NCI-H446 treated with DMSO at 0.1 percent for 48 hours (cell line): Measurements from ENCODE around the gene ZDHHC1.

ENCODE experiments used
- DNase-seq: peaks from one replicate; lab custom pipeline; 2025; lab: John Stamatoyannopoulos, UW

Gene ZDHHC1

DNA sequence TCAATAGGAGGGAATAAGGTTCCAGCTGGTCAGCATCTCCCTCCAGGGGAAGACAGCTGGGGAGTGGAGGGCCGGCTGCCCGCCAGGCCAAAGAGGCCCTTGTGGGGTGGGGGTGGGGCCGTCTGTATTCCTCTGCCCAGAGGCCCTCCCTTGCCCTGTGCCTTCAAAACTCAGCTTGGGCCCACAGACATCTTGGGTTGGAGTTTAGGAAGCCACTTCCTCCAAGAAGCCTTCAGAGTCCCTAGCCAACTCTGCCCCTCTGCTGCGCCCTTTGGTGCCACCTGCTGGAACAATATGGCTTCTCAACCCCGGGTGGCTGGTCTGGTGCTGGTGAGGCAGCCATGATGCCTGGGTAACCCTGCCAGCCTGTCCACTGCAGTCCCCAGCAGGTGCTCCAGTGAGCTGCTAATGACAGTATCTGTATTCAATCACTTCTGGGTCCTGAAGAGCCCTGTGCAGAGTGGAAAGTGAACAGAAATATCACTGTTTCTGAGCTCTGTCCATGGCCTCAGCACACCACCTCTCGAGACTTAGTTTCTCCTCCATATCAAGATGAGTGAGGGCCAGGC is 31.3 kb upstream of the ZDHHC1 start:
- no peak for DNase-seq

DNA sequence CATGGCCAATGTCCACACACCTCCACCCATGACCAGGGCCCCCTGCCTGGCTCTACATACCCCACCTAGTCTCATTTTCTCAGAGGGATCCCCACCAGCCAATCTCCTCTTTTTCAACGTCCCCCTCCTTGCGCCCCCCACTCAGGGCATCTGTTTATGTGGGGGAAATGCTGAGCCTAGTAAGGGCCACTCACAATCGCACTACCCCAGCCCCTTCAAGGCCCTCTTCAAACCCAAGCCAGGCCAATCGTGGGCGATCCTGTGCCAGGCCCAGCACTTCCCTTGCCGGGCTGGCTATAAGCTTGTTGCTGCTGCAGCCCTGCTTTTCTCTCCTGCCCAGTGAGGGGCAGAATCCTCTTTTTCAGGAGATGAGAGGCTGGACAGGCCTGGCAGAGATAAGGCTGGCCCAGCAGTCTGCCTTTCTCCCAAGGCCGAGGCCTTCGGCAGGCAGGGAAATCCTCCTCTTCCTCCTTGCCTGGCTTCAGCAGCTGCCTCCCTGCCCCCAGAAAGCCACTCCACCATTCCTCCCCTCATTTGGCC is 30.8 kb upstream of the ZDHHC1 start:
- DNase-seq = no peak

DNA sequence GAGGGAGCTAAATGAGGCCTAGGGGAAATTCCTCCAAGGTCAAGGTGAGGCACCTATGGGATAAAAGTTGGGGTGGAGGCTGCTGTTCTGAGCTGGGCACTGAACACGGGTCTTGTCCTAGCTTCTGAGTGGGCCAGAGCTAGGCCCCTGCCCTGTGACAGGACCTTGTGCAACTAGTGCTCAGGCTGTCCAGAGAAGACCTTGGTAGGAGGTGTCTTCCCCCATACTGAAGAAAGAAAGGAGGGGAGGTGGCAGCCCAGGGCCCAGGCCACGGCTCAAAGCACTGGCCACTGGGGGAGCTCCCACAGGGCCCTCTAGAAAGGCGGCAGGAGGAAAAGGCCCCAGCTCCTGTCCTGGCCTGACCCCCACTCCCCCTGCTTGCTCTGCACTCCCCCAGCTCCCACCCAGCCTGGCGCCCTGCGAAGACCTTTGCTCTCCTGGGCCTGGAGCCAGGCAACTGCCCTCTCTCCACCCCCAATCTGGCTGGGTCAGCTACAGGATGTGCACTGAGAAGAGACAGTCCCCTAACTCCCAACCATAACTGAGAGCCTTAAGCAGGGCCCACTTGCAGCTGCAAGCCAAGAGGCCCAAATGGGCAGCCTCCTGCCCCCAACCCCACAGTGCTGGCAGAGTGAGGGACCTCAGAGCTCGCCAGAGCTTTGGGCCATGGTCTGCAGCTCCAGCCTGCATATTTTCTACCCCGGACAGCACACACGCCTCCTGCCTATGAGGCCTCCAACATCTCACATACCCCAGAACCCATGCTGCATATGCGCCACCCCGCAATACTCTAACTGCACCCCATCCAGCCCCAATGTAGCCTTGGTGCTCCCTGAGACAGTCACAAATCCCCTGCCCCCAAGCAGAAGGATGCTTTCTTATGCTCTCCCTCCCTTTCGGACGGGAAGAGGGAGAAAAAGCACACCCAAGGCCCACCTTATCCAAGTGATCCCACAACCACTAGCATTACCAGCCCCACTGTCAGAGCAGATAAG is 29.9 kb upstream of the ZDHHC1 start:
- no peak for DNase-seq

DNA sequence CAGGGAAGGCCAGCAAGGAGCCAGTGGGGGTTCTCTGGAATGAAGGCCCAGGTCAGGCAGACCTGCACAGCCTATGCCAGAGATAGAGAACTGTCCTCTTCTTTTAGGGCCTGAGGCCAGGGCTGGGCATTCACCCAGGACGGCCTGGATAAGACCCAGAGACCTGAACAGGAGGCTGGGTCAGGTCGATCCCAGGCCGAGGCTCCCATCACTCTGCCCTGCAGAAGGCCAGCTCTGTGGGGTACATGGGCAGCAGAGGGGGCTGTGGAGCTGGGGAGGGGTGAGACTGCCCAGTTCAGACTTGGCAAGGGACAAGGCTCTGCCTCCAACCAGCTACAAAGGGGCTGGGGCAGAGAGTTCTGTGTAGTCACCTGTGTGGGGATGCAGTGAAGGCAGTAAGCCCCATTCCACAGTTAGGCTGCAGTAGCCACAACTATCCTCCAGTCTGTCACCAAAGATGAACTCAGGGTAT is 29.2 kb upstream of the ZDHHC1 start:
- DNase-seq = no peak

DNA sequence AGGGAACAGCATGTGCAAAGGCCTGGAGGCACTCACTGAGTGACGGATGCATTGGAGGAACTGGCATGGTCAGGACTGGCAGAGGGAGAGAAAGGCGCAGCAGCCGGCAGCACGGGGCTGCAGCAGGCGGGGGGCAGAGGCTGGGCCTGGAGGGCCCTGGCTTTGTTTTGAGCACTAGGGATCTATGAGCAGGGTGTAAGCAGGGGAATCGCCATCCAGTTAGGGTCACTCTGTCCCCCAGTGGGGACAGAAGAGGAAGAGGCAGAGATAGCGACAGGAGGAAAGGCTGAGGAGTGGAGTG is 28.8 kb upstream of the ZDHHC1 start:
- no peak for DNase-seq

DNA sequence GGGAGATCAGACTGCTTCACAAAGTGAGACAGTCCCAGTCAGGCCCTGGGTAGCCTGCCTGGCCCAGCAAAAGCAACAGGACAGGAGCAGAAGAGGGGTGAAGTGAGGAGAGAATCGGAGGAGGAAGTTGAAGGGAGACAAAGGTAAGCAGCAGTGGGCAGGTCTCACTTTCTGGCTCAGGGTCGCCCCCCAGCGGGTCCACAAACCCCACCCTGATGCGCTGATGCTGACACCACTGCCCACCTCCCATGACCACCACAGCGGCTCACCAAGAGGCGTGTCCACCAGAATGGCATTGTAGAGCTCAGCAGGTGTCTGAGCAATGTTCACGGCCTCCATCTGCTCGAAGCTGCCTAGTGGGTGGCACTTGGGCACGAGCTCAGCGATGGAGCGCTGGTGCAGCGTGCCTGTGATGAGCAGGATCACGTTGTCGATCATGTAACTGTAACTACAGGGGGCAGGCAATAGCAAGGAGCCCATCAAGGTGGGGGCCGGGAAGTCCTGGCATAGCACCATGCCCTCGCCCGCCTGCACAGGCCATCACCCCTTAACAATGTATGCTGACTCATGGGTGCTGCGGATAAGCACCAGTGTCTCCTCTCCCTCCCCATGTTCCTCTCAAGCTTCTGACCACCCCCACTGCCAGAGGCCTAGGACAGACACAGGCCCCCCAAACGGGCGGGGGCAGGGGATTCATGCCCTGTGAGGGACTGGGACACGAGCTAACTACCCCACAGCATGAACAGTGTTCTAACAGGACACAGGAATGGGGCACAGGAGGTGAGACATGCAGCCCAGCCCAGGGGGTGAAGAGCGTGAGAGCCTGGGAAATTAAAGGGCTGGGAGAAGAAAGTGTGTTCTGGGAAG is 28.2 kb upstream of the ZDHHC1 start:
- no peak for DNase-seq

DNA sequence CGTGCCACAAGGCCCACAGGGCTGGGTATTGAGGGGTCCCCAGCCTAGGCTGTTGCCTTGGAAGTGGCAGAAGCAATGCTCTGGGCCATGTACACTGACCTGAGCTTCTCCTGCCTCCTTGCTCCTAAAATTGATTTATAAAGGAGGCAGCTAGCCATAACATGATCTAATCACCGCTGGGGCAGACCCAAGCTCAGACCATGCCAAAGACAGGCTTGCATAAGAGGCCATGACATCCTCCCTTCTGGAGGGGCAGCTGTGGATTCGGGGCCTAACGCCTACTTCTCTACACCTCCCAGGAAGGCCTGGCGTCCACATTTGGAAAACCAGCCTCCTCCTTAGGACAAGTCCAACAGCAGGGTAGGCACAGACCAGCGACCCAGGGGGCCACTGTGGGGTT is 27.0 kb upstream of the ZDHHC1 start:
- DNase-seq = no peak

DNA sequence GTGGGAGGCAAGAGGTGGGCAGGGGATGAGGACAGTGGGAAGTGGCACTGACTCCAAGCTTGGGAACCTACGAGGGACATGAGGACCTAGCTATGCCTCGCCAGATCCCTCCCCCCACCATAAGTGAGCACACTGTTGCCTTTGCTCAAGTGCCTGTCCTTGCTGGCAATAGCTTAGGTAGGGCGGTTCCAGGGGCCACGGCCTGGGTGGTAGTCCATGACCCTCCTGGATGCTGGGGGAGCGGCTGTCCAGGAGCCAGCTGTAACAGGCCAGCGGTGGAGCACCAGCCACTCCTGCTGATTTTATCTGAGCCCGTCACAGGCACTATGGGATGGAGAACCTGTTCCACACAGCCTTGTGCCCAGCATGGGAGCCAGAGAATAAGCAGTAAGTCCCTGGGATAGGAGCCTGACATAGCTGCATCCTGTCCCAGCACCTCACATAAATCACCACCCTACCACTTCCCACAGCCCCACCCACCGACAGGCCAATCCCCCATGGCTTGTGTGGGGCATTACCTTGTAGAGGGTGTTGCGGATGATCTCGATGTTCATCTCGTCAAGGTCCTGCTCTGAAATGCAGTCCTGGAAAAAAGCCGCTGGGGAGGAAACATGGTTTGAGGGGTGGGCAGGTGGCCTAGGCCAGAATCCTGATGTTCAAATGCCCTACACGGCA is 26.4 kb upstream of the ZDHHC1 start:
- no peak for DNase-seq

DNA sequence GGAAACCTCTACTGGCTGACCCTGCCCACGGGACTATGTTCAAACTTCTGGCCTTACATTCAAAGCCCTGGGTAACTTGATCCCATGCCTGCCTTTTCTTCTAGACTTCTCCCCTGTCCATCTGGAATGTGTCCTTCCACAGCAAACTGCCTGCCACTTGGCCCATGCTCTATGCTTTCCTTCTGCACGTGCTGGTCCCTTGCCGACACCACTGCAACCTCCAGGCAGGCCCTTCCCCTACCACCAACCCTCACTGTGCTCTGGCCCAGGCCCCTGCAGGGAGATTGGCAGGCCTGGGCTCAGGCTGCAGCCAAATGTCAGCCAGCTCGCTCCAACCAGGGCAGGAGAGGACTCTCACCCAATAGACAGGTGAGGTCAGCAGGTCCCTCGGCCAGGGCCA is 25.6 kb upstream of the ZDHHC1 start:
- peak; percentile 52 for DNase-seq

DNA sequence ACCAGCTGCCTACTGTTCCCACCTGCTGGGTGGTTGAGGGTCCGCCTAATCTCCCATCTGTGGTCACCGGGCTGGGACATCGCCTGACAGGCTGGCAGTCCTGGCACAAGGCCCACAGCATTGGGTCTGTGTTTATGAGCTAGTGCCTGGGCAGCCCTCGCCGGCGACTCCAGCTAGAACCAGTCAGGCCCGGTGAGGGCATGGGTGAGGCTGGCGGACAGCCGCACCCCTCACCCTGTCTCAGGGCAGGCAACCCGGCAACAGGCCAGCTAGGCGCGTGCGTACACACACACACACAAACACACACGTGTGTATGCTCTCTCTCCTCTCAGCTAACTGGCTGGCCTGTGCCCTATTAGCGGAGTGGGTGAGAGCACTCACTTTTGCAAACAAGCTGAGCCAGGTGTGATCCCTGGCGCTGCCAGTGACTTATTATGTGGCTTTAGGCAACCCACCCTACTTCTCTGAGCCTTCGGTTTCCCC is 25.0 kb upstream of the ZDHHC1 start:
- peak; percentile 60 for DNase-seq

DNA sequence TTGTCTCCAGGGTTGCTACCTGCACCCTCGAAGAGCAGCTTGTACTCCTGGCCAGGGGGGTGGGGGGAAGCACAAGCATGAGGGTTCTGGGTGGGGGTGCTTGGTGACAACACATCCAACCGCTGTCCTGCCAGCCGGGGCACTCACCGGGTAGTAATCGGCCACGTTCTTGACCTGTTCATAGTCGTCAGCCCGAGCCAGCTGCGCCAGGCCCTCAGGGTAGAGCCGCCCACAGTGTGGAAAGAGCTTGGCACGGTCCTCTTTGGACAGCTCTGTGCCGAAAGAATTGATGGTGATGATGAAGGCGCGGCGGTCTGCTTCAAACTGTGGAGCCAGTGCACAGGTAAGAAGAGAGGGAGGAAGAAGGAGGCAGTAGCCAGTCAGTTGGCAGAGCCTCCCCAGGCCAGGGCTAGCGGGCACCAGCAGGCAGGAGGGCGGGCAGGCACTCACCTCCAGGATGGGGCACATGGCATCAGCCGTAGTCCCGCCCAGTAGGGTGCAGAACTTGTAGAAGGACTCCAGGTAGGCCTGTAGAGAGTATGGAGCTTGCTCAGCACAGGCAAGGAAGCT is 22.6 kb upstream of the ZDHHC1 start:
- DNase-seq = no peak

DNA sequence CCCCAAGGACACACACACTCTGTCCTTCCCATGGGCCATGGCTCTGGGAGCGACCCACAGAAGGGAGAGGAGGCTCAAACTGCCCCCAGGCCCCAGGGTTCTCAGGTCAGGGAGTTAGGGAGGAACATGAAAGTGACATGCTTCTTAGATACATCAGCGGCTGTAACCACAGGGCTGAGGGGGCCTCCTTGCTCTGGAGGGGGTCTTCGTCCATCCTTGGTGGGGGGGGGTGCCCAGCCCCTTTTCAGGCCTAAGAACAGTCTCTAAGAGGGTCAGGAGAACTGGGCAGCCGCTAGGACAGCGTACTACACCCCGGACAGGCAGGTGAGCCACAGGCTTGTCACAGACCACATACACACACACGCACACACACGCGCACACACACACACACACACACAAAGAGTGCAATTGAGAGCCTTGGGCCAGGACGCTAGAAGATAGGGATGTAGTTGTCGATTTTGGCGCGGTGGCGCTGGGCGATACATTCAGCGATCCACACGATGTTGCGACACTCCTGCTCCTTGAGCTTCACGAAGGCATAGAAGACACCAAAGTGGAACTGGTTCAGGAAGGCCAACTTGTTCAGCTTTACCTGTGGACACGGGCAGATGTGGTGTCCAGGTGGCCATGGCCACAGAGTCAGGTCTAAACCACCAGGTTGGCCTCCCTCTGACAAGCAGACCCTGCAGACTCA is 22.0 kb upstream of the ZDHHC1 start:
- DNase-seq = no peak

DNA sequence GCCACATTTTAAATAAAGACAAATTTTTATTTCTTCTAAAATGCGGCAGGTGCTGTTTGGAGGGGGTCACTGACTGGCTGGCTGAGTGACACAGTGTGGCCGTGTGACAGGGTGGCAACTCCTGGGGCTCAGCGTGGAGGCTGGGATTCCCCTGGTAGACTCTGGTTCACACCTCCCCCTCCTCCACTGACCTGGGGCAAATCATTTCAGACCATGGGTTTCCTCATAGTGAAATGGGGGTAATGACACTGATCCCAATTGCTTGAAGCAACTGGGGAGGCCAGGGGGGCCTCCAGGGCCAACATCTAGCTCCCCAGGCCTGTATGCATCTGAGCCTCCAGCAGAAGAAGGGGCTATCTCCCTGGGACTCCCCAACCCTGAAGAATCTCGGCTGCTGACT is 21.2 kb upstream of the ZDHHC1 start:
- DNase-seq = no peak

DNA sequence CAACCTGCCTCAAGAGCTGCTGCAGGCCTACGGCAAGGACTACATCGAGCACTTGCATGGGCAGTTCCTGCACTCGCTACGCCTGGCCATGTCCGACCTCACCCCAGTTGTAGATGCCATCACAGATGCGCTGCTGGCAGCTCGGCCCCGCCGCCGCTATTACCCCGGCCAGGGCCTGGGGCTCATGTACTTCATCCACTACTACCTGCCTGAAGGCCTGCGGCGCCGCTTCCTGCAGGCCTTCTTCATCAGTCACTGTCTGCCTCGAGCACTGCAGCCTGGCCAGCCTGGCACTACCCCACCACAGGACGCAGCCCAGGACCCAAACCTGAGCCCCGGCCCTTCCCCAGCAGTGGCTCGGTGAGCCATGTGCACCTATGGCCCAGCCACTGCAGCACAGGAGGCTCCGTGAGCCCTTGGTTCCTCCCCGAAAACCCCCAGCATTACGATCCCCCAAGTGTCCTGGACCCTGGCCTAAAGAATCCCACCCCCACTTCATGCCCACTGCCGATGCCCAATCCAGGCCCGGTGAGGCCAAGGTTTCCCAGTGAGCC is 20.4 kb upstream of the ZDHHC1 start:
- no peak for DNase-seq

DNA sequence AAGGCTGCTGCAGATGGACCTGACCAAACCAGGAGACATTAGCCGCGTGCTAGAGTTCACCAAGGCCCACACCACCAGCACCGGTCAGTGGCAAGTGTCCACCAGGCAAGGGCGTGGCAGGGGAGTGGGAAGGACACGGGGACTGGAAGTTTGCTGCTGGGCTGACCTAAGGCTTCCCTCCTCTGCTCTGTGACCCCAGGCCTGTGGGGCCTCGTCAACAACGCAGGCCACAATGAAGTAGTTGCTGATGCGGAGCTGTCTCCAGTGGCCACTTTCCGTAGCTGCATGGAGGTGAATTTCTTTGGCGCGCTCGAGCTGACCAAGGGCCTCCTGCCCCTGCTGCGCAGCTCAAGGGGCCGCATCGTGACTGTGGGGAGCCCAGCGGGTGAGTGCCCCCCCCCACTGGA is 19.5 kb upstream of the ZDHHC1 start:
- DNase-seq = no peak

DNA sequence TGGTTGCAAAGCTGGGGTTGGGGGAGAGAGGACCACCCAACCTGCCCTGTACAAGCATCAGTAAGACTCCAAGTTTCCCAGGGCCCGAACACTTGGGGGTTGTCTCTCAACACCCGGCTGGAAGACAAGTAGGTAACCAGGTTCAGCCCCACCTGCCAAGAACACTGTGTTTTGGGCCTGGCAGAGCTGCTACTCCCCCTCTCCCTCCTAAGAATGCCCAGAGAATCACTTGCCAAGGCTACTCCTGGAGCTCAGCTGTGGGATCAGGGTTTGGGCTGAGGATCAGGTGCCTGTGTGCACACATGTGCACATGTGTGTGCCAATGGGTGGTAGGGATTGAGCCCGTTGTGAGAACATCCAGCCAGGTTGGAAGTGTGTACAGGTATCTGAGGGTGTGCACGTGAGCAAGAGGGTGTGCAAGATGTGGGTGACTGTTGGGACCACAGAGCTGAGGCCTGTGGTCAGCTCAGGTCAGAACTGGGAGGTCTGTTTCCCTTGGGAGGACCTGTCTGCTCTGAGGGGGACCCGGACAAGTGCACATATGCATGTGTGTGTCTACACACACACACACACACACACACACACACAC is 16.9 kb upstream of the ZDHHC1 start:
- no peak for DNase-seq

DNA sequence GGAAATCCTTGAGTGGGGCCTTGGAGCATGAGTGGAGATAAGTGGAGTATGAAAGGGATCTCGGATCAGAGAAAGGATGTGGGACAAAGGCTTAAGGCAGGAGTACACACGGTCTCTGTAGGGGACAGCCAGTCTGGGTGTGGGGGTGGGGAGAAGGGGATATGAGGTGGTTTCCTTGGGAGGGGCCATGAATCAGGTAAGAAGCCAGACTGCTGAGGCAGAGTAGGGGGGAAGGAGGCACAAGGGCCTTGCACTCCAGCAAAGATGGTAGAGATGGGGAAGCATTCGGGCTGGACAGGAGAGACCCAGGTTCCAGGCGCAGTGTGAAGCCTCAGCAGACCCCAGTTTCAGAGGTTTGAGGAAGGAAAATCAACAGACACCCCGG is 16.2 kb upstream of the ZDHHC1 start:
- no peak for DNase-seq

DNA sequence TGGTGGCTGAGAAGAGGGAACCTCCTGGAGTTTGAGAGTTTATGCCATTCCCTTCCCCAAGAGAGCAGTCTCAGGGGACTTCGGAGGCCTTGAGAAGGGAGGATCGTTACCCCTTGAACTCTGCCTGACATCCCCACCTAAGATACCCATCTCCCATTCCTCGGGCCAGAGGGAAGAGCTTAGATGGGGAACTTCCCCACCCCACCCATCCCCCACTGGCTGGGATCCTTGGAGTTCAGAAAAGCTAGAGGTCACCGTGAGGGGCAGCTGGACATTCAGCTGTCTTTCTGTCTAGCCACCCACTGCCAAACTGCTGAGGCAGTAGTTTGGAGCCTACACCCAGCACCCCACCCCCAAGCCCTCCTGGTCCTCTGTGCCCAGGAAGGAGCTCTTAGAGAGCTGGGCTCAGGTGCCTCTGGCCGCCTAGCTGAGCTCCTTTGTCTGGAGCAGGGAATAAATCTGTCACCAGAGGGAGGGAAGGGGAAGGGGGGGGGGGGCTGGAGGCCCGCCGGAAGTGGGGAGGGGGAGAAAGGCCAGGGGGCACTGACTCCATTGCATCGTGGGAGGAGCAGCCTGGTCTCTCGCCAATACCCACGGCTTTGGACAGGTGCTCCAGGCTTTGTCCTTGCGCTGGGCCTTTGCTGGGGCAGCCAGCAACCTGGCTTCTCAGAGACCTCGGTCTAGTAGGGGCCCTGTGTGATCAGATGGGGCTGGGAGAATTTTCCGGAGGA is 15.7 kb upstream of the ZDHHC1 start:
- no peak for DNase-seq
